HG02763 (cell line): ENCODE data around the gene ASXL3.
A peak's percentile ranks its signal among the peaks of the same experiment; 100 is the strongest.

ENCODE experiments used
- ATAC-seq: cut with Tn5 transposase; IDR thresholded peaks from one replicate; pipeline ENCODE4 v1.9.1; 2021; ENCODE audit warnings: mild to moderate bottlenecking, moderate library complexity; ENCODE audit not compliant: unreplicated experiment

The ASXL3 gene

GRCh38 chr18:33577685-33578517 is at the start of gene ASXL3:
Gene ASXL3 (plus strand): TSS chr18:33578219. CDS start chr18:33578632, 413 bp downstream.
- ATAC-seq: no peak

GRCh38 chr18:33532978-33533377 is 45.0 kb upstream of the ASXL3 start:
- ATAC-seq: no peak

GRCh38 chr18:33536904-33537303 is 41.1 kb upstream of the ASXL3 start:
- ATAC-seq: no peak

- ATAC-seq: no peak
Observed at GRCh38 chr18:33538418-33539042, 39.5 kb upstream of the ASXL3 start.

- ATAC-seq: no peak
Observed at GRCh38 chr18:33540392-33540791, 37.6 kb upstream of the ASXL3 start.

GRCh38 chr18:33541316-33541715 is 36.7 kb upstream of the ASXL3 start:
- no peak for ATAC-seq

GRCh38 chr18:33556846-33557245 is 21.2 kb upstream of the ASXL3 start:
- ATAC-seq: no peak

GRCh38 chr18:33557706-33558105 is 20.3 kb upstream of the ASXL3 start:
- no peak for ATAC-seq

- no peak for ATAC-seq
Observed at GRCh38 chr18:33558529-33558928, 19.5 kb upstream of the ASXL3 start.

- peak; percentile 89 for ATAC-seq
Observed at GRCh38 chr18:33560686-33561370, 17.2 kb upstream of the ASXL3 start.

- ATAC-seq: no peak
Observed at GRCh38 chr18:33562741-33563140, 15.3 kb upstream of the ASXL3 start.

GRCh38 chr18:33567705-33568104 is 10.3 kb upstream of the ASXL3 start:
- no peak for ATAC-seq

- ATAC-seq: no peak
Observed at GRCh38 chr18:33571998-33572787, 5.8 kb upstream of the ASXL3 start.

- no peak for ATAC-seq
Observed at GRCh38 chr18:33573193-33573592, 4.8 kb upstream of the ASXL3 start.

GRCh38 chr18:33575451-33575850 is 2.6 kb upstream of the ASXL3 start:
- no peak for ATAC-seq

- no peak for ATAC-seq
Observed at GRCh38 chr18:33576999-33577646, 896 bp upstream of the ASXL3 start.

- no peak for ATAC-seq
Observed at GRCh38 chr18:33578518-33579348, 714 bp downstream of the ASXL3 start.

- no peak for ATAC-seq
Observed at GRCh38 chr18:33579349-33580215, 1.6 kb downstream of the ASXL3 start.

GRCh38 chr18:33580546-33580945 is 2.5 kb downstream of the ASXL3 start:
- no peak for ATAC-seq
